Measurements from ENCODE around the gene CFAP161.

The CFAP161 gene, protein sequence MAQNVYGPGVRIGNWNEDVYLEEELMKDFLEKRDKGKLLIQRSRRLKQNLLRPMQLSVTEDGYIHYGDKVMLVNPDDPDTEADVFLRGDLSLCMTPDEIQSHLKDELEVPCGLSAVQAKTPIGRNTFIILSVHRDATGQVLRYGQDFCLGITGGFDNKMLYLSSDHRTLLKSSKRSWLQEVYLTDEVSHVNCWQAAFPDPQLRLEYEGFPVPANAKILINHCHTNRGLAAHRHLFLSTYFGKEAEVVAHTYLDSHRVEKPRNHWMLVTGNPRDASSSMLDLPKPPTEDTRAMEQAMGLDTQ

DNA sequence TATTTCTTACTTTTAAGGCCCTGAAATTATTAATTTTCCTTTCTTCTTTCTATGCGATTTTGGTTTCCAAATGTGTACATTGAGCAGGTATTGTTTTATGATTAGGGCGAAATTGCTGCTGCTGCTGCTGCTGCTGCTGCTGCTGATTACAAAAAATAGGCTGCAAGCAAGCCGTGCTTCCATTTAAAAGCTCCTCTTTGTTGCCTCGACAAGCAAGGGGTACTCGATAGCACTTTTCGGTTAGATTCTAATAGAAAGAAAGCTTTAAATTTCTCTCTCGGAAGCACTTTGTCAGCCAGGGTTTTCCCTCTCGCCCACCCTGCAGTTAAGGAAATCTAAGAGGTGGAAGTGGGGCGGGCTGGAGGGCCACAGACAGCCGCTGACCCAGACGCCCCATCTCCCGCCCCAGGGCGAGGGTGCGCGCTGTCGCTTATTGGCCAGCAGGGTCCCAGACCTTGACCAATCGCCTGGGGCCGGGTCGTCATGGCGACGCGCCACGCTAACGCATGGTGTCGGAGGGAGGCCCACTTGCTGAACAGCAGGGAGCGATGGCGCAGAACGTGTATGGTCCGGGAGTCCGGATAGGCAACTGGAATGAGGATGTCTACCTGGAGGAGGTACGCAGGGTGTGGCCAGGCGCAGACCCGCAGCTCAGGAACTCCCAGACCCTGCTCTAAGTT, at the start of gene CFAP161:
CFAP161 (plus strand) TSS at position 489 of the 680 bp plus-strand sequence; CDS start at position 549, 60 bp downstream.
- Histone ChIP-seq H3K9me3 (ENCODE audit: control insufficient read depth, insufficient read depth, low read depth, low read length) (no peaks in the 10 kb centered on the region), H3K4me1 (ENCODE audit: control insufficient read depth, insufficient read depth, low read length) (no peaks in the 10 kb centered on the region; the same call in 1 of the 2 replicates), H3K4me3 (ENCODE audit: low read depth, low read length) (peak within 1 kb of the TSS; percentile 34), H3K36me3 (ENCODE audit: control insufficient read depth in 2 of 2, insufficient read depth in 1 of 2, low read length in 2 of 2) (no peaks in the 10 kb centered on the region), H3K27ac (ENCODE audit: extremely low read depth, low read depth, low read length) (no peak within 1 kb of the TSS)
- ChIA-PET CTCF (interaction anchor here (0.7 kb wide), 2 partner anchors 131 to 1578 kb away, joined by 3 to 4 read pairs; no protein-coding TSS in a partner anchor), POLR2A (no interaction called here)
- TF ChIP-seq, protein P1, sequence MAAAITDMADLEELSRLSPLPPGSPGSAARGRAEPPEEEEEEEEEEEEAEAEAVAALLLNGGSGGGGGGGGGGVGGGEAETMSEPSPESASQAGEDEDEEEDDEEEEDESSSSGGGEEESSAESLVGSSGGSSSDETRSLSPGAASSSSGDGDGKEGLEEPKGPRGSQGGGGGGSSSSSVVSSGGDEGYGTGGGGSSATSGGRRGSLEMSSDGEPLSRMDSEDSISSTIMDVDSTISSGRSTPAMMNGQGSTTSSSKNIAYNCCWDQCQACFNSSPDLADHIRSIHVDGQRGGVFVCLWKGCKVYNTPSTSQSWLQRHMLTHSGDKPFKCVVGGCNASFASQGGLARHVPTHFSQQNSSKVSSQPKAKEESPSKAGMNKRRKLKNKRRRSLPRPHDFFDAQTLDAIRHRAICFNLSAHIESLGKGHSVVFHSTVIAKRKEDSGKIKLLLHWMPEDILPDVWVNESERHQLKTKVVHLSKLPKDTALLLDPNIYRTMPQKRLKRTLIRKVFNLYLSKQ (tag by site-specific recombination; IDR thresholded peaks at IDR 0.05; ENCODE audit: borderline replicate concordance): no peak
- TF ChIP-seq KLF1 (tag by site-specific recombination; IDR thresholded peaks at IDR 0.05): no peak
- no peak for TF ChIP-seq ZNF155 (tag by site-specific recombination; IDR thresholded peaks at IDR 0.05)
- TF ChIP-seq OVOL3 (tag by site-specific recombination; IDR thresholded peaks at IDR 0.05): no peak
- peak; percentile 60 for TF ChIP-seq ZNF335 (tag by site-specific recombination; conservative IDR thresholded peaks at IDR 0.05)
- no peak for TF ChIP-seq ZNF121 (tag by site-specific recombination; IDR thresholded peaks at IDR 0.05)
- no peak for TF ChIP-seq ZNF140 (tag by site-specific recombination; IDR thresholded peaks at IDR 0.05)
- no peak for TF ChIP-seq FEZF1 (tag by site-specific recombination; IDR thresholded peaks at IDR 0.05)
- no peak for TF ChIP-seq ZFHX2 (tag by site-specific recombination; conservative IDR thresholded peaks at IDR 0.05)
- TF ChIP-seq ZNF311 (tag by site-specific recombination; IDR thresholded peaks at IDR 0.05; ENCODE audit: borderline replicate concordance): no peak
- no peak for TF ChIP-seq ZNF133 (tag by site-specific recombination; IDR thresholded peaks at IDR 0.05)
- TF ChIP-seq ZSCAN23 (tag by site-specific recombination; IDR thresholded peaks at IDR 0.05): no peak
- TF ChIP-seq, protein P2, sequence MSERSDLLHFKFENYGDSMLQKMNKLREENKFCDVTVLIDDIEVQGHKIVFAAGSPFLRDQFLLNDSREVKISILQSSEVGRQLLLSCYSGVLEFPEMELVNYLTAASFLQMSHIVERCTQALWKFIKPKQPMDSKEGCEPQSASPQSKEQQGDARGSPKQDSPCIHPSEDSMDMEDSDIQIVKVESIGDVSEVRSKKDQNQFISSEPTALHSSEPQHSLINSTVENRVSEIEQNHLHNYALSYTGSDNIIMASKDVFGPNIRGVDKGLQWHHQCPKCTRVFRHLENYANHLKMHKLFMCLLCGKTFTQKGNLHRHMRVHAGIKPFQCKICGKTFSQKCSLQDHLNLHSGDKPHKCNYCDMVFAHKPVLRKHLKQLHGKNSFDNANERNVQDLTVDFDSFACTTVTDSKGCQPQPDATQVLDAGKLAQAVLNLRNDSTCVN (tag by site-specific recombination; optimal IDR thresholded peaks at IDR 0.05): peak; percentile 21
- TF ChIP-seq ZNF548 (tag by site-specific recombination; IDR thresholded peaks at IDR 0.05): no peak
- no peak for TF ChIP-seq ZFP3 (tag by site-specific recombination; IDR thresholded peaks at IDR 0.05; ENCODE audit: low read depth)
- TF ChIP-seq, protein P3, sequence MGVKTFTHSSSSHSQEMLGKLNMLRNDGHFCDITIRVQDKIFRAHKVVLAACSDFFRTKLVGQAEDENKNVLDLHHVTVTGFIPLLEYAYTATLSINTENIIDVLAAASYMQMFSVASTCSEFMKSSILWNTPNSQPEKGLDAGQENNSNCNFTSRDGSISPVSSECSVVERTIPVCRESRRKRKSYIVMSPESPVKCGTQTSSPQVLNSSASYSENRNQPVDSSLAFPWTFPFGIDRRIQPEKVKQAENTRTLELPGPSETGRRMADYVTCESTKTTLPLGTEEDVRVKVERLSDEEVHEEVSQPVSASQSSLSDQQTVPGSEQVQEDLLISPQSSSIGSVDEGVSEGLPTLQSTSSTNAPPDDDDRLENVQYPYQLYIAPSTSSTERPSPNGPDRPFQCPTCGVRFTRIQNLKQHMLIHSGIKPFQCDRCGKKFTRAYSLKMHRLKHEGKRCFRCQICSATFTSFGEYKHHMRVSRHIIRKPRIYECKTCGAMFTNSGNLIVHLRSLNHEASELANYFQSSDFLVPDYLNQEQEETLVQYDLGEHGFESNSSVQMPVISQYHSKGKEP (tag by site-specific recombination; IDR thresholded peaks at IDR 0.05): peak; percentile 40; the same call in 1 of the 2 replicates
- no peak for TF ChIP-seq ZNF785 (tag by site-specific recombination; IDR thresholded peaks at IDR 0.05)
- no peak for TF ChIP-seq ZNF394 (tag by site-specific recombination; IDR thresholded peaks at IDR 0.05; ENCODE audit: borderline replicate concordance)
- peak; percentile 65 for TF ChIP-seq ZNF600 (tag by site-specific recombination; IDR thresholded peaks at IDR 0.05)
- TF ChIP-seq ZIC2 (tag by site-specific recombination; IDR thresholded peaks at IDR 0.05): peak; percentile 63; the same call in 1 of the 2 replicates
- no peak for TF ChIP-seq ZNF473 (tag by site-specific recombination; IDR thresholded peaks at IDR 0.05)
- TF ChIP-seq ZSCAN30 (tag by site-specific recombination; IDR thresholded peaks at IDR 0.05): no peak
- TF ChIP-seq ZNF433 (tag by site-specific recombination; IDR thresholded peaks at IDR 0.05; ENCODE audit: low read depth): no peak
- TF ChIP-seq BCL11B (tag by site-specific recombination; IDR thresholded peaks at IDR 0.05; ENCODE audit: low read depth): no peak
- TF ChIP-seq ZBTB20 (tag by site-specific recombination; IDR thresholded peaks at IDR 0.05): no peak
- no peak for TF ChIP-seq ZNF623 (tag by site-specific recombination; IDR thresholded peaks at IDR 0.05)
- no peak for TF ChIP-seq ZFP69B (tag by site-specific recombination; IDR thresholded peaks at IDR 0.05)
- TF ChIP-seq MEIS1 (CRISPR knock-in tag; IDR thresholded peaks at IDR 0.05; ENCODE audit: borderline replicate concordance): no peak
- no peak for TF ChIP-seq EGR2 (tag by site-specific recombination; IDR thresholded peaks at IDR 0.05; ENCODE audit: low read depth)
- no peak for TF ChIP-seq SETDB1 (IDR thresholded peaks at IDR 0.05; ENCODE audit: insufficient read length, low read length)
- TF ChIP-seq ZBTB48 (tag by site-specific recombination; IDR thresholded peaks at IDR 0.05): no peak
- TF ChIP-seq, protein P4, sequence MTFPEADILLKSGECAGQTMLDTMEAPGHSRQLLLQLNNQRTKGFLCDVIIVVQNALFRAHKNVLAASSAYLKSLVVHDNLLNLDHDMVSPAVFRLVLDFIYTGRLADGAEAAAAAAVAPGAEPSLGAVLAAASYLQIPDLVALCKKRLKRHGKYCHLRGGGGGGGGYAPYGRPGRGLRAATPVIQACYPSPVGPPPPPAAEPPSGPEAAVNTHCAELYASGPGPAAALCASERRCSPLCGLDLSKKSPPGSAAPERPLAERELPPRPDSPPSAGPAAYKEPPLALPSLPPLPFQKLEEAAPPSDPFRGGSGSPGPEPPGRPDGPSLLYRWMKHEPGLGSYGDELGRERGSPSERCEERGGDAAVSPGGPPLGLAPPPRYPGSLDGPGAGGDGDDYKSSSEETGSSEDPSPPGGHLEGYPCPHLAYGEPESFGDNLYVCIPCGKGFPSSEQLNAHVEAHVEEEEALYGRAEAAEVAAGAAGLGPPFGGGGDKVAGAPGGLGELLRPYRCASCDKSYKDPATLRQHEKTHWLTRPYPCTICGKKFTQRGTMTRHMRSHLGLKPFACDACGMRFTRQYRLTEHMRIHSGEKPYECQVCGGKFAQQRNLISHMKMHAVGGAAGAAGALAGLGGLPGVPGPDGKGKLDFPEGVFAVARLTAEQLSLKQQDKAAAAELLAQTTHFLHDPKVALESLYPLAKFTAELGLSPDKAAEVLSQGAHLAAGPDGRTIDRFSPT (tag by site-specific recombination; IDR thresholded peaks at IDR 0.05): no peak
- peak; percentile 87 for TF ChIP-seq ZNF341 (tag by site-specific recombination; IDR thresholded peaks at IDR 0.05; ENCODE audit: low read depth)

Measured in HEK293 (cell line).